K562 (cell line): Measurements from ENCODE around the gene RIMBP3C. TPM values are rescaled to one million over a fixed set of nuclear protein-coding genes. Genes with fewer than 3 reads are reported as not detected.

ENCODE experiments used
- ARID4B ChIP-seq: sonication (generic); formaldehyde crosslinking; IDR thresholded peaks from 2 replicates; pipeline ENCODE4 v1.8.0; 2022; ENCODE audit warnings: mild to moderate bottlenecking, missing genetic modification reagents
- HNRNPL ChIP-seq: fragments of 200-400 bp; formaldehyde crosslinking; IDR thresholded peaks from 2 replicates; pipeline ENCODE4 v1.6.1; 2017; ENCODE audit warnings: low read depth, mild to moderate bottlenecking, low read length
- ID3 ChIP-seq, 2 experiments: fragments of 250-450 bp in 1 of 2; fragments of 450-650 bp in 1 of 2; sonication (Bioruptor Pico) in 1 of 2; IDR thresholded peaks; 2 replicates each; pipeline versions ENCODE4 v1.6.1 to v1.8.0; 2016 to 2021; ENCODE audit warnings: mild to moderate bottlenecking in 2 of 2, moderate library complexity in 2 of 2, missing compliant biosample characterization in 1 of 2, missing genetic modification characterization in 1 of 2
- JUND ChIP-seq, 2 experiments: IDR thresholded peaks; 2 replicates in 1 of 2; 3 replicates in 1 of 2; pipeline ENCODE4 v1.6.1; 2011; ENCODE audit warnings: borderline replicate concordance in 2 of 2, low read depth in 2 of 2, low read length in 2 of 2, improper control_type of control experiment in 1 of 2, missing biosample characterization in 1 of 2, missing genetic modification characterization in 1 of 2, missing genetic modification reagents in 1 of 2
- NFIX ChIP-seq: fragments of 250-450 bp; sonication (Bioruptor Pico); IDR thresholded peaks from 2 replicates; pipeline ENCODE4 v1.4.0; 2020; ENCODE audit warnings: low read depth, mild to moderate bottlenecking, moderate library complexity
- NFYB ChIP-seq: IDR thresholded peaks from 2 replicates; pipeline ENCODE4 v1.6.1; 2011; ENCODE audit warnings: mild to moderate bottlenecking, moderate library complexity; ENCODE audit not compliant: insufficient read length; ENCODE audit errors: extremely low read depth
- RCOR1 ChIP-seq, 2 experiments: IDR thresholded peaks; 2 replicates each; pipeline ENCODE4 v1.6.1; 2012; ENCODE audit warnings: low read depth in 2 of 2, low read length in 2 of 2, borderline replicate concordance in 1 of 2, improper control_type of control experiment in 1 of 2
- SNRNP70 ChIP-seq: fragments of 200-400 bp; formaldehyde crosslinking; optimal IDR thresholded peaks from 2 replicates; pipeline ENCODE3; 2017; ENCODE audit warnings: low read depth, low read length
- TSC22D4 ChIP-seq: fragments of 450-650 bp; IDR thresholded peaks from 2 replicates; pipeline ENCODE4 v1.6.1; 2016; ENCODE audit warnings: missing genetic modification characterization, missing biosample characterization, control low read depth
- ZNF274 ChIP-seq: IDR thresholded peaks from 2 replicates; pipeline ENCODE4 v1.6.1; 2011; ENCODE audit warnings: low read depth, mild to moderate bottlenecking, low read length, moderate library complexity, borderline replicate concordance
- ZNF277 ChIP-seq: fragments of 250-450 bp; sonication (Bioruptor Pico); IDR thresholded peaks from 2 replicates; pipeline ENCODE4 v1.8.0; 2022; ENCODE audit warnings: inconsistent platforms, mild to moderate bottlenecking, moderate library complexity, borderline replicate concordance
- polyA plus RNA-seq, 8 experiments: library from polyadenylated mRNA; depleted of rRNA in 4 of 8; stranded (reverse) in 5 of 8; unstranded in 3 of 8; fragments of >200 nt; fragmentation: Nextera tagmentation in 2 of 8; fragmentation: Illumina TruSeq in 1 of 8; extraction: Ambion mirVana in 2 of 8; extraction: Trizol in 1 of 8; gene quantifications; 2 replicates each; pipeline versions ENCODE4 v1.2.1 to v1.2.3, GENCODE V29; 2011 to 2014; ENCODE audit warnings: inconsistent platforms in 1 of 8, missing spikeins in 1 of 8
- total RNA-seq, 7 experiments: library from RNA; depleted of rRNA in 6 of 7; stranded (reverse); fragments of >200 nt in 6 of 7; fragmentation: Illumina TruSeq in 2 of 7; extraction: Trizol in 2 of 7; gene quantifications; 2 replicates each; pipeline versions ENCODE4 v1.2.1 to v1.2.3, GENCODE V29; 2011 to 2021; ENCODE audit warnings: low replicate concordance in 1 of 7

RIMBP3C gene
- total and polyA plus RNA-seq, 9 of the 15 experiments (the other 6 are each of a cell fraction or from before 2014, with no cell fraction given), result 0.09 to 0.98 (median 0.17) TPM; not detected in 2

- TF ChIP-seq ID3 (CRISPR knock-in tag; IDR thresholded peaks at IDR 0.05), result no peak
- no peak for TF ChIP-seq ID3 (tag; IDR thresholded peaks at IDR 0.05)
- TF ChIP-seq NFYB, result no peak
- no peak for TF ChIP-seq SNRNP70
- no peak for TF ChIP-seq ARID4B (CRISPR knock-in tag)
- TF ChIP-seq ZNF274, result no peak
- TF ChIP-seq ZNF277 (CRISPR knock-in tag), result no peak
- 0 out of 2 replicates have a peak, but pooled peaks have one; percentile 23 for TF ChIP-seq NFIX
- TF ChIP-seq JUND (IDR thresholded peaks at IDR 0.05; ENCODE audit: borderline replicate concordance, low read depth, low read length), result peak; percentile 80
- peak; percentile 81; the same call in 2 of the 3 replicates for TF ChIP-seq JUND (tag; IDR thresholded peaks at IDR 0.05; ENCODE audit: borderline replicate concordance, low read depth, low read length)
- peak; percentile 79 to 97 for TF ChIP-seq RCOR1 (IDR thresholded peaks at IDR 0.05; ENCODE audit: borderline replicate concordance in 1 of 2, low read depth in 2 of 2, low read length in 2 of 2)
- no peak for TF ChIP-seq TSC22D4 (tag)
- TF ChIP-seq HNRNPL, result no peak
Observed at GRCh38 chr22:21587803-21588611, 36.7 kb upstream of the RIMBP3C start (continued).
